ENCODE measurements around the gene UBR3. TPM values are rescaled to one million over a fixed set of nuclear protein-coding genes. Genes with fewer than 3 reads are reported as not detected.

UBR3 gene
- 10 to 100 TPM; 30.1 to 38.4 TPM for total RNA-seq

- H3K9ac ChIP-seq (ENCODE audit: low read depth in 2 of 2, low read length in 2 of 2), result peak within 1 kb of the TSS; percentile 88 to 90
- no peaks in the 10 kb centered on the region for H3K9me3 ChIP-seq
- no peaks in the 10 kb centered on the region for H3K27me3 ChIP-seq
- peak within 1 kb of the TSS; percentile 79 for H3K27ac ChIP-seq
- TF ChIP-seq, protein P1, sequence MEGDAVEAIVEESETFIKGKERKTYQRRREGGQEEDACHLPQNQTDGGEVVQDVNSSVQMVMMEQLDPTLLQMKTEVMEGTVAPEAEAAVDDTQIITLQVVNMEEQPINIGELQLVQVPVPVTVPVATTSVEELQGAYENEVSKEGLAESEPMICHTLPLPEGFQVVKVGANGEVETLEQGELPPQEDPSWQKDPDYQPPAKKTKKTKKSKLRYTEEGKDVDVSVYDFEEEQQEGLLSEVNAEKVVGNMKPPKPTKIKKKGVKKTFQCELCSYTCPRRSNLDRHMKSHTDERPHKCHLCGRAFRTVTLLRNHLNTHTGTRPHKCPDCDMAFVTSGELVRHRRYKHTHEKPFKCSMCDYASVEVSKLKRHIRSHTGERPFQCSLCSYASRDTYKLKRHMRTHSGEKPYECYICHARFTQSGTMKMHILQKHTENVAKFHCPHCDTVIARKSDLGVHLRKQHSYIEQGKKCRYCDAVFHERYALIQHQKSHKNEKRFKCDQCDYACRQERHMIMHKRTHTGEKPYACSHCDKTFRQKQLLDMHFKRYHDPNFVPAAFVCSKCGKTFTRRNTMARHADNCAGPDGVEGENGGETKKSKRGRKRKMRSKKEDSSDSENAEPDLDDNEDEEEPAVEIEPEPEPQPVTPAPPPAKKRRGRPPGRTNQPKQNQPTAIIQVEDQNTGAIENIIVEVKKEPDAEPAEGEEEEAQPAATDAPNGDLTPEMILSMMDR (IDR thresholded peaks at IDR 0.05), result no peak
- H3K36me3 ChIP-seq, result no peaks in the 10 kb centered on the region
- peaks cover 13% of the 10 kb centered on the region for H3K4me1 ChIP-seq
- DNase-seq, result peak; percentile 95
- intact Hi-C loops (cut with DNase I), result loop anchor here (5.0 kb wide), 1 partner anchor 100 kb away; no protein-coding TSS in a partner anchor
- H3K4me3 ChIP-seq, result peak within 1 kb of the TSS; percentile 91
Measured at GRCh38 chr2:169827272-169828140, at the start of gene UBR3. Gene UBR3, plus strand, starts transcription at chr2:169827454. Its CDS starts 54 bp downstream, at chr2:169827508.

DNA sequence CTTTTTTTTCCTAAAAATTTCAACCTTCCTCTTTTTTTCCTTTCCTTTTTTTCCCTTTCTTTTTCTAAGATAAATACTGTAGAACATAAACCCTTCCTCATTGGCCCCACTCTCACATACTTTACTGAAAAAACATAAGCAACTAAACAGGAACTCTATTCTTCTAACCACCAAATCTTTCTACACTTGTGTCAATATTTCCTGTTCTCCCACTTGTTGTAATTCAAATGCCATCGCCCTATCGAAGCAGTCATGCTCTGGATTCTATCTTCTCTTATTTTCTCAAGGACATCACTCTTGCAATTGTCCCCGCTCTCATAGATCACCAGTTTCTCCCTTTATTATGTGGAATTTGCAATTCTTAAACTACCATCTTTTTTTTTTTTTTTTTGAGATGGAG is 48.8 kb upstream of the UBR3 start:
- Histone ChIP-seq H3K4me3 (no peak overlapping the region), H3K9me3 (no peaks in the 10 kb centered on the region), H3K4me1 (no peaks in the 10 kb centered on the region), H3K27ac (no peak overlapping the region), H3K27me3 (no peaks in the 10 kb centered on the region), H3K36me3 (no peaks in the 10 kb centered on the region), H3K9ac (ENCODE audit: low read depth in 2 of 2, low read length in 2 of 2) (no peak overlapping the region)
- TF ChIP-seq, protein P1 (IDR thresholded peaks at IDR 0.05), result no peak
- DNase-seq, result no peak
- intact Hi-C loops (cut with DNase I), result no loop called here

DNA sequence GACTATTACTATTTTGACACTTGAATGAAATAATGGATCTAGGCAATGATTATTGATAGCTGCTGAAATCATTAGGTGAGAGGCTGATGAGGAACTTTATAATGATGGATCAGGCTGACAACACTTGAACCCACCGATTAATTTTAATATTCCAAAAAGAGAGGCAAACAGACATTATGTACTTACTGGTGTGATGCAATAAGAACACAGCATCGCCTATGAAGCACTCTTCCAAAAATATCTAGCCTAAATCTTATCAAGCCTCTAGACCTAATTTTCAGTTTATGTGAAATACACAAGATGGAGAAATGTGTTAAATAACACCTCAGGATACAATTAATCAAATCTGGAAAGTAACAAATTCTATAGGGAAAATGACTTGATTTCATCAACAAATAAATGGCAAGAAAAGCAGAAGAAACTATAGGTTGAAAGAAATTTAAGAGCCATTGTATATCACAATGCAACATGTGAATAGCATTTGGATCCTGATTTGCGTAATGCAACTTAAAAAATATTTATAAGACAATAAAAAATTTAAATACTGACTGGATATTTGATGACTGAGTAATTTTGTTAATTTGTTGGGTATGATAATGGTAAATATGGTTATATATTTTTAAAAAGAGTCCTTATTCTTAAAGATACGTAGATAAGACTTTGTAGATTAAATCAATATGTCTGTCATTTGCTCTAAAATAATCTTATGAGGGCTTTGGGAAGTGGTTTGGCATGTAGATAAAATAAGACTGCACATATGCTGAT is 45.8 kb upstream of the UBR3 start:
- Histone ChIP-seq H3K36me3 (no peaks in the 10 kb centered on the region), H3K27me3 (no peaks in the 10 kb centered on the region), H3K4me3 (no peak overlapping the region), H3K9ac (ENCODE audit: low read depth in 2 of 2, low read length in 2 of 2) (no peak overlapping the region), H3K27ac (no peak overlapping the region), H3K9me3 (no peaks in the 10 kb centered on the region), H3K4me1 (no peaks in the 10 kb centered on the region)
- no peak for DNase-seq
- TF ChIP-seq, protein P1 (IDR thresholded peaks at IDR 0.05), result no peak
- intact Hi-C loops (cut with DNase I), result no loop called here

- Histone ChIP-seq H3K27me3 (no peaks in the 10 kb centered on the region), H3K36me3 (no peaks in the 10 kb centered on the region), H3K9me3 (no peaks in the 10 kb centered on the region), H3K9ac (ENCODE audit: low read depth in 2 of 2, low read length in 2 of 2) (no peak overlapping the region), H3K4me1 (no peaks in the 10 kb centered on the region), H3K27ac (no peak overlapping the region), H3K4me3 (no peak overlapping the region)
- TF ChIP-seq, protein P1 (IDR thresholded peaks at IDR 0.05), result no peak
- no peak for DNase-seq
- intact Hi-C loops (cut with DNase I), result no loop called here
Measured at GRCh38 chr2:169782513-169782912, 44.7 kb upstream of the UBR3 start.

- TF ChIP-seq, protein P1 (IDR thresholded peaks at IDR 0.05), result no peak
- Histone ChIP-seq H3K9ac (ENCODE audit: low read depth in 2 of 2, low read length in 2 of 2) (no peak overlapping the region), H3K27ac (no peak overlapping the region), H3K27me3 (no peaks in the 10 kb centered on the region), H3K9me3 (no peaks in the 10 kb centered on the region), H3K4me1 (no peaks in the 10 kb centered on the region), H3K4me3 (no peak overlapping the region), H3K36me3 (no peaks in the 10 kb centered on the region)
- no peak for DNase-seq
- intact Hi-C loops (cut with DNase I), result no loop called here
Measured at GRCh38 chr2:169790581-169790980, 36.7 kb upstream of the UBR3 start.

All from colonic mucosa (tissue), 4 donors.